ENCODE measurements around the gene MCC.
A peak's percentile ranks its signal among the peaks of the same experiment; 100 is the strongest.

MCC gene

DNA sequence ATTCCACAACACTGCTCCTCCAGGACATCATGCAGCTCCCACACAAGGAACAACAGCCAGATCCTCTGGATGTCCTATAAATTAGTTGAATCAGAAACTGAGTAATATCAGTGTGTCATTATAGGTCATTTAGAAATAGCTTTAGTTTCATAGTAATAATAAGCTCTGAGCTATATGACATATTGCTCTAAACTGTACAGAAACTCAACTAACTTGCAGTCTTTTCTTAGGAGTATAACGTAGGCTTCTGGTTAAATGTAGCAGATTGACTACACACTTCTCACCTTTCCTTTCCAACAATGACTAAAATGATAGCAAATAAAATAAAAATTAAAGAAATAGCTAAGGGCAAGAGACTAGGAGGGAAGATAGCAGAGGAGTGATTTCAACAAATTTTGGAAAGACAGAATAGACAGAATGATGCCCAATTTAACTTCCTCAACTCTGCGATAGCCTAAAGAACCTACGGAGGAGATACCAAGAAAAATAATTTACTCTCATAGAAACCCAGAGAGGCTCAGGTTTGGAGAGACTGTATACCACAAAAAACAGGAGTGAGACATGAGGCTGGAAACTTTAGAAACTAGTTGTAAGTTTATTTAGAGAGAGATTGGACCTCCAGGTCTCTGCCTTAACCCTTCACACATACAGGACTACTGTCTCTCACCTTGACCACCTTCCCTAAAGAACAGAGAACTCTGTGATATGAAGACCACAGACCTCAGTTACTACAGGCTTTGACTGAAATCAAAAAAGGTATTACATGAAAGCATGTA, 247.1 kb downstream of the MCC start:
- DNase-seq, result no peak

DNA sequence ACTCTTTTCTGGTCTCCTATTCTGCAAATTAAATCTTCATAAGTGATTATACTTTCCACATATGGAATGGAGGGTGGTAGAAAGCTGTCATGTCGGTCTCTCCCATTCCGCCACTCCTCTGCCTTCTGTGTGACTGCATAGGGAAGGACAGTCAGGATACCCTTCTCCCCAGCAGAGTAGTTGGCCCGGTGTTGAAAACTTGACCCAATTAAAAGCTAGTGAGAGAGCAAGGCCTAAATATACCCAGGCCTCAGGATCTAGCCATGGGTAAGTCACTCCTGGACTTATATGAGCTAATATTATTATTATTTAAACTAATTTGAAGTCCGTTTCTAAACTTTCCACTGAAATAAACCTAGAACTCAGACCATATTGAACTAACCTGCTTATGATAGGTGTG, 248.2 kb downstream of the MCC start:
- no peak for DNase-seq

DNA sequence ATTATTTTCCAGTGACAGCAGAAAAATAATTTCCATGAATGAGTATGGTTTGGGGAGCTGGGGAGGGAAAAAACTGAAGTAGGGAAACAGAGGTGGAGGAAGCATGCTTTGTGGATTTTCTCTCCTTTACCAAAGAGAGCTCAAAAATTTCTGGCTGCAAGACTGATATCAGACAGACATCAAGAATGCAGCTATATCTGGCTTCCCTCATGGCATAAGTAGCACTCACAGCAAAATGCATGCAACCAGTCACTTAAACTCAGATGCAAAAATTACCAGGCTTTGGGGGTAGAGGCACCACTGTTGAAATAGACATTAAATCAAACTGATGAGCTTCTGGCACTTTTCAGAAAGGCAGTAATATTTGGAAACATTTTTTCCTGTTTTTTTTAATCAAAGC, 250.4 kb downstream of the MCC start:
- DNase-seq, result no peak

DNA sequence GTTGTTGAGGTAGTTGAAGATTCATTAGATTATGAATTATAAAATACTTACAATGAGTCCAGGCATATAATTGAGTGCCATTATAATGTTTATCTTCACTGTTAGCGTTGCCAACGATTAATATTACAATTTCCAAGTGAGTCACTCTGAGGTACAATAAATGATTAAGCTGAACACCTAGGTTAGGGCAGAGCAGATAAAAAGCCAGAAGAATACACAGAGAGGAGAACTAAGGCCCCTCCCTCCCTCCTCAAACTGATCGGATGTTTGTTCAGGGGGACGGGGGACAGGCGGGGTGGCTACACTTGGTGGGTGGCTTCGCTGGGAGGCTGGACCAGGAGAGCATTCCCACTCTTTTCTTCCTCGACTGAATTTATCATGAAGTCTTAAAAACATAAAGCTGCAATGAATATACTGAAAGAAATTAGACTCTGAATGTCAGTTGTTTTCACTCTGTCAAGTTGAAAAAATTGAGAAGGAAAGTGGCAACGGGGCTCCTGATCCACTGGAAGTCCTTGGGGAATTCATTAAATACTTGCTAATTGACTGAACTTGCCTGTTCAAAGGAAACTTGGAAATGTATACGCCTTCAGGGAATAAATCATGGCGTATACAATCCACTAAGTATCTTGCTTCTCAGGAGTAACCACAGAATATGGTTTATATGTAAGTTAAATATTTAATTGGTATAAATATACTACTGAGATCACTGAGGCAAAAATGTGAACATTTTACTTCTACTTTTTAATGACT, 251.5 kb downstream of the MCC start:
- no peak for DNase-seq

DNA sequence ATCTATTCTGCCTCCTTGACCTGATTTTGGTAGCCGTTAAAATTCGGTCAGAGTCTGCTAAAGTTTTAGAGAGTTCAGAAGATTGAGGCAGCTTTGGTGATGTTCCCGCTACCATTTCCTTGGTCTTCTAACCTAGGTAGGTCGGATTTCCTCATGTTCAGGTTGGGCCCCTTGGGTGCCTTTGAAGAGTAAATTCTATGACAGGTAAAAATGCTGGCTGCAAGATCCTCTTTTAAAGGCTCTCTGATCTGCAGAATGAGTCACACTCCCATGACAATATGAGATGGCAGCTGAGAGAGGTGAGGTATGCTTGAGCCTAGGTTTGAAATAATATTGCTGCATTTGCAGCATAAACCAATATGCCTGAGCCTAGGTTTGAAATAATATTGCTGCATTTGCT, 252.4 kb downstream of the MCC start:
- DNase-seq, result no peak

DNA sequence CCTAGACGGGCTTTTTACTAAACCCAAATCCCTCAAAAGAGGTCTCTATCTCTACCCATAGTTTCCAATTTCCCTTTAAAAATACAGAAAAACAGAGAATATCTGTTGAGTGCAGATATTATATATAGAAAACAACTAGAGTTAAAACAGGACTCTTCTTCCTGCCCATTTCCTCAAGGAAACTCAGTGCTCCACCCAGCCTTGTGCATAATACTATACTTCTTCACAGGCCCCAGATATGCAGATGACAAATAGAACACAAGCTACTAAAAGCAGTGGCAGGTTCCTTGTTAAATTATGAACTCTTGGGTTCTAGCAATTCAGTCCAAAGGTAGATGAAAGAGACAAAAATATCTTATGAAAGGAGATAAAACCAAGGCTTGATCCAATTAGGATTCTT, 253.7 kb downstream of the MCC start:
- DNase-seq, result no peak

DNA sequence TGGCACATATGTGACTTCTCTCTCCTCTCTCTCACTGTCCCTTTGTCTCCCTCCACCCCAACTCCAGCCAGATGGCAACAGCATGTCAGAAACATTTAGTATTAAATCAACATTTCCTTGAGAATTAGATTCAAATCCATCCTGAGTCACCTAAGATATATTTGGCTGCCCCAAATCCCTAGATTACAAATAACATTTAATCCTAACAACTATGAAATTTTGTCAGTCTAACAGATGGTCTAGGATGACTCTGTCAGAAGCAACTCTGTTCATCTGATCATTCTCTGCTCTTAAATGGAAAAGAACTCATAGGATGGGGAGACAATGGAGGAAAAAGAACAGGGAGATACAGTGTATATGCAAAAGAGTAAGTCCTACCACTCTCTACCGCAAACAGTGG, 254.6 kb downstream of the MCC start:
- peak; percentile 10 for DNase-seq

DNA sequence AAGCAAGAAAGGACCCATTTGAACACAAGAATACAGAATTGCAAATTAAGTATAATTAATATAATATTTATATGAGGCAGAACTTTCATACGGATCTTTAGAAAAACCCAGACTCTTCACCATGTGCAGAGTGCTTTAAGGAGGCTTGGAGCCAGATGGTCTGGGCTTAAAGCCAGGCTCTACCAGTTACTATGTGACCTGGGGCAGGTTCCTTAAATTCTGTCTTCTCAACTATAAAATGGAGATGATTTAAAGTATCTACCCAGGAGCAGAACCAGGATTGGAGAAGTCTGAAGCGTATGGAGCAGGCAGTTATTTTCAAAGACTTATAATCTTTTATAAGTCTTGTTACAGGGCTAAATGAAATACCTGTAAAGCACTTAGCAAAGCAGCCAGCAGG, 255.6 kb downstream of the MCC start:
- DNase-seq, result no peak

DNA sequence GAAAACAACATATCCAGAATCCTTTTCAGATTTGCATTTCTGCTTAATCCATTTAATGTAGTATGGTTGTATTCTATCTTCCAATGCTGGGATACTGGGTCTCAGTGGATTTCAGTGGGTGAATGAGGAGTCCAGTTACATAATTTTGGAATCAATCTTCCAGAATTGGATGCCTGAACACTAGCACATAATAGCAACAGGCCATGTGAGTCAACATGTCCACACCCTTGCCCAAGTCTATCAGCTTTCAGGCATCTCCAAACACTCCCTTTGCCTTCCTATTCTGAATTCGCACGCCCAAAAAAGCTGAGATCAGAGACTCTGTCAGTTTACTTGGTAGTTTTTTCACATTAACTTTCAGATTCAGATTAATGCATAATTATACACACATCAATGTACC, 256.0 kb downstream of the MCC start:
- no peak for DNase-seq

DNA sequence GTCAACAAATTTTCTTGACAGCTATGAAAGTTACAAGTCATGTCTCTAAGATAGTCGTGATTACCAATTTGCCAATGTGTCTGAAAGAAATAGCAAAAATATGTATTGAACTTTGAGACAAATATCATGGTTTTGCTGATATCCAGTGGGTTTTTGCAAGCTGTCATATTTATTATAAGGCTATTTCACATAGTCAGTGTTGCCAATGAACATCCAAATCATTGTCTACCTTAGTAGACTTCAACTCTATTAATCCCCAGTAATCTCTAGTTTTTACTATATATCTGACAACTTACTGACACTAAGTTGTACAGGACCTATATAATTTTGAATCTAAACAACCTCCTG, 256.6 kb downstream of the MCC start:
- no peak for DNase-seq

DNA sequence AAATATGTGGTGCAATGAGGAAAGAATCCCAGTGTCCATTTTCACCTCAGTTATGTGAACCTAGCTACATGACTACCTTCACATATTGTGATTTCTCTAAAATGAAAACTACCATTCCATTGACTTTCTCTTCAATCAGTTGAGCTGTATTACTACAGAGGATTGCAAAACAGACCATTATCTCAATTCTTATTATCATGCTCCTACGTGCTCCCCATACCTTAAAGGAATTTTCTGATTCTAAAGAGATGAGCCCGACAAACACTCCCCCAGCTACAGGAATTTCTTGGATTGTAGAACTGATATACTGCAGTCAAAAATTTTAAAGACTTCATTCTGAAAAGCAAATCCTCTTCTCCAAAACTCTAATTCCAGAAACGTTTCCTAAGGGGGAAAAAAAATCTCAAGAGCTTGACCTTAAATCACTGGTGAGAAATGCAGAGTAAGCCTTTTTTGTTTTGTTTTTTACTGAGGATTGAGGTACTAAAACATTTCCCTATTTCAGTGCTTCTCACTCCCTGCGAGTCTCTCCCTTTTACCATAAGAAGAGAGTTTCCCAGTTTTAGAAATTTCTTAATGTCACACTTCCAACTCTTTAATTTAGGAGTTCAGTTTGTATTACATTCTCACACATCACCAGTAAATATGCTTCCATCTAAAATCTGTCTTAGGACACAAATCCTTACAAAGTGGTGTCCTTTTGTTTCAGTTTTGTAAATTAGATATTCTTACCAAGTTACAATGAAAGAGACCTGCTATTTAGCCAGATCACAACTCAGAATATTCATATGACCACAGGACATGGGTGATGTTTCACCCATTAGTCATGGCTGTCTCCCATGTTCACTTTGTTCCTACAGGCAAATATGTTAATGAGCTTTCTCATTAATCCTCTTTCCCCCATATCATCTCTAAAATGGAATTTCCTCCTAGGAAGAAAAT, 257.3 kb downstream of the MCC start:
- no peak for DNase-seq

DNA sequence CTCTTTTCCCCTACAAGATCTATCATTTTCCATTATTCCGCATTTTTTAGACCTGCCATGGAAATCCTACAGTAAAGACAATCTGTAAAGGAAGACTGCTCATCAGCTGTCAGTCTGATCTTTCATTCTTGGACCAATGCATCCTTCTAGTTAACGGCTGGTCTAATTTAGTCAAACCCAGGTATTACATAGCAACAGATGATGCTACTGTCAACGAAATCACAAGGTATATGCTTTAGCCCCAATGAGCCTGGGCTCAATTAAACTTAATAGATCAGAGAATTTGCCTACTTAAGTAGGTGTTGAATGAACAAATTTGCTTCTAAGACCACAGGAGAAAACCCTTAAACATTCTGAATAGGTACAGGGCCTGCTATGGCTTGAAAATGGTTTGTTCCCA, 260.5 kb downstream of the MCC start:
- no peak for DNase-seq

DNA sequence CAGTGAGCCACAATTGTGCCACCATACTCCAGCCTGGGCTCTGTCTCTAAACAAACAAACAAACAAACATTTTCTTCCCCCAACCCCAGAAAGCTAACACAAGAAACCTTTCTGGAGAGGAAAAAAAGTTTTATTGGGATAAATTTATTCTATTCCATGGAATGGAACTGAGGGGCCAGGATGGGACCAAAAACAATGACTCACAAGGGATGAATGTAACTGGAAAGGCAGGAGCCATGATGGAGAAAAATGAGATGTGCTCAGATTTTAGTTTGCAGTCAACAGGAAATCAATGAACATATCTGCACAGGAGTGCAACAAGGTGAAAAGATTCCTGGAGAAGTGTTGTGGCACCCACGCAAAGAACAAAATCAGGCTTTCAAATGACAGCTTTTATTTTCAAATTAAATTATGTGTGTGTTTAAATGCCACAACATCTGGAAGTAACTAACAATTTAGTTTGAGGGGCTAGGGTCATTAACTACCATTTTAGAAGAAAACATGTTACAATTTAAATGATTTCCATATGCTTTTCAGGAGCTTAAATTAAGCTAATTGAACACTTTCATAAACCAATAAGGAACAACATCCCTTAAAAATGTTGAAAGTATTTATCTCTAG, 262.0 kb downstream of the MCC start:
- no peak for DNase-seq

DNA sequence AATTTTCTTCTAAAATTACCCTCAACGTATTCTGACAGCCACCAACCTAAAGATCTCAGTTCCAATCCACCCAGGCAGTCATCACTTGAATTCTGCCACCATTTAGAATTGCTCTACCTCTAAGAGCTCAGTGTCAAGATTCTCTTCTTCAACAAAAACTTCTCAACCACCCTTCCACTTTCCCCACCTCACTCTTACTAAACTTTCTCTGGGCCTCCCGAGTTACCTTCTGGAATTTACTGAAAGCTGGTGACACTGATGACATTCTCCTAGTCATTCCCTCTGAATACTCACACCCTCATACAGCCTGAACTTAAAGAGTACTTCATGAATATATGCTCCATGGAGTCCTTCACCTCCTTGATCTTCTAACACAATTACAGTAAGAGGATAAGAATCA, 263.0 kb downstream of the MCC start:
- no peak for DNase-seq

DNA sequence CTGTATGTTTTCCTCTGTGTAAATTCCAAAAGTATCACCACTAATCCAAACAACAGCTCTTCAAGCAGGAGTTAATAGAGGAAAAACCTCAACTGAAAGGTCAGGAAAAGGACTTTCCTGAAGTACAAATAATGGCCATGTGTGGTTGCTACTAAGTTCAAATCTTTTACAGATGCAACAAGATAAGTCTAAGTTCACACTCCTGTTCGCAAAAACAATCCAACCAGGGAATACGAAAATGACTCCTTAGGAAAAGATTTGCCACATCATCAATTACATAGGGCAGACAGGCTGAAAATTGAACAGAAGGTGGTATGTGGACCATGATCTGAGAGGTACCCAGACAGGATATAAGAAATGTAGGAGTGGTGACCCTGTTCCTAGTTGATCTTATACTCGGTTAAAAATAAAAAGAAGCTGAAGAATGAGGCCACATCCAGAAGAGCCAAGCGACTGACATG, 263.6 kb downstream of the MCC start:
- no peak for DNase-seq

DNA sequence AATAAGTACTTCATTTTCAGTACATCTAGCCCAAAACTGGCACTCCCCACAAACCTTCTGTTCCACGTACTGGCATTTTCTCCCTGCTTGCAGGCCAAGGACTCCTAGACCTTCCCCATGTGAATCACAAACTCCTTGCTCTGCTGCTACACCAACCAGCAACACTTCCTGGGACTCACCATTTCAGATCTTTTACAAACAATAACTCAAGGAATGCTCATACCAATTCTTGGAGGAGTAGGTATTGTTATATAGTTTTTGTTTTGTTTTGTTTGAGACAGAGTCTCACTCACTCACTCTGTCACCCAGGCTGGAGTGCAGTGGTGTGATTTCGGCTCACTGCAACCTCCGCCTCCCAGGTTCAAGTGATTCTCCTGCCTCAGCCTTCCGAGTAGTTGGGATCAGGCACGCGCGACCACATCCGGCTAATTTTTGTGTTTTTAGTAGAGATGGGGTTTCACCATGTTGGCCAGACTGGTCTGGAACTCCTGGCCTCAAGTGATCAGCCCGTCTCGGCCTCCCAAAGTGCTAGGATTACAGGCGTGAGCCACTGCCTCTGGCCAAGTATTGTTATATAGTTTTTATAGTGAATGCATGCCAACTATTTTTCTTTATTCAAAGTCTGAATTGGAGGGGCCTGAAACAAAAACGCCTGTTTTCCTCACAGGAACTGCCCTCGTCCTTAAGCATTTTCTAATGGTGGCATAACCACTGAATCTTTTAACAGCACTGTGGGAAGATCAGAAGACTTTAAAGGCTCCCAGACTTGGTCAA, 264.2 kb downstream of the MCC start:
- no peak for DNase-seq

DNA sequence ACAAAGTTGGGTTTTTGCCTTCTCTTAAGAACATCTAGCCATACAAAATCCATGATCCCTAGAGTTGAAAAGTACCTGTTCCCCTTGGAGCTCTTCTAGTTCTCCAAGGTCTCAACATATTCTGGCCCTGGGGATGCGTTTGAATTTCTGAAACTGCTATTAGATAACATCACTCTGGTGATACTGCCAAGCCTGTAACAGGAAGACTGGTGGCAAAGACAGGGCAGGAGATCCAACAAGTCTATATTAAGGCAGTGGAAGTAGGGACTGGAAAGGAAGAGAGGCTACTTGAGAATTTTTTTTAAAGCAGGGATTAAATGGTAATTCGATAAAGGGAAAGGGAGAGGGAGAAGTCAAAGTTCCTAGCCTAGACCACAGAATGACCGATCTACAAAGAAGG, 264.9 kb downstream of the MCC start:
- DNase-seq, result no peak

DNA sequence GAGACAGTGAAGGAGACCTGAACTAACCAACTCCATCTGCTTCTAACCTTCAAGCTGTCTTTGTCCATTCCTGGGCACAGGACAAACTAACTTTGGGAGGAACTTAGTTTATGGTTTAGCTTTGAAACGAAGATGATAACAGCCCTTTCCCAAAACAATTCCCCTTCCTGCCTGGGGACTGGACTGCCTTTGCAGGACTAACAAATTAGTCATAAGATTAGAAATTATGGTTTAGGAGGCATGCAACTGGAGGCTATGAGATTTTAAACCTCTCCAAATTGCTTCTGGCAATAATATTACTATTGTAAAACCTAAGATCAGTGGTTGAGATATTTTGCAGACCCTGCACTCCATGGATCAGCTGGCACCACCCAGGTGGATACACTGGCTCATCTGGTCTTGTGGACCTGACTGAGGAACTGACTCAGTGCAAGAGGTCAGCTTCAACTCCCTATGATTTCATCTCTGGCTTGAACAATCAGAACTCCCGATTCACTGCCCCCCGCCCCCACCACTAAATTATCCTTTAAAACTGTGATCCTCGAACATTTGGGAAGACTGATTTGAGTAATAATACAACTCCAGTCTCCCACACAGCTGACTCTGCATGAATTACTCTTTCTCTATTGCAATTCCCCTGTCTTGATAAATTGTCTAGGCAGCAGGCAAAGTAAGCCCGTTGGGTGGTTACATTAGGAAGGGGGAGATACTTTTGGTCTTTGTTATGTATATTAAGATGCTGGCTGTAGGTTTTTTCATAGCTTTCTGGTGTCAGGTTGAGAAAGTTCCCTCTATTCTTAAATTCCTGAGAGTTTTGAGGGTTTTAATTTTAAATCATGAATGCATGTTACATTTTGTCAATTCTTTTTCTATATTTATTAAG, 266.7 kb downstream of the MCC start:
- DNase-seq, result no peak

DNA sequence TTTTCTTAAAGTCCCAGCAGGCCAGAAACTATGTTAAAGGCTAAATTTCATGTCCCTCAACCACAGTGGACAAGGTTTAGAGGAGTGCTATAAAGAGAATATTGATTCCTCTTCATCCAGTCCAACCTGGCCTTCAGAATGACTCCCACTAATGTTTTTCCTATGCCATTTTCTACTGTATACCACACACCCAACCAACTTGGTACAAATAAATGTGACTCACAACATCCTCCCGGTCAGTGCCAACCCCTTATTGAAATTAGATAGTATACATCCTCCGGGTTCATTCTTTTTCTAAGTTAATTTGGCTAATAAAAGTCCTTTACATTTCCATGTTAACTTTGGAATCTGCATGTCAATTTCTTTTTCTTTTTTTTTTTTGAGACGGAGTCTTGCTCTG, 268.6 kb downstream of the MCC start:
- no peak for DNase-seq

DNA sequence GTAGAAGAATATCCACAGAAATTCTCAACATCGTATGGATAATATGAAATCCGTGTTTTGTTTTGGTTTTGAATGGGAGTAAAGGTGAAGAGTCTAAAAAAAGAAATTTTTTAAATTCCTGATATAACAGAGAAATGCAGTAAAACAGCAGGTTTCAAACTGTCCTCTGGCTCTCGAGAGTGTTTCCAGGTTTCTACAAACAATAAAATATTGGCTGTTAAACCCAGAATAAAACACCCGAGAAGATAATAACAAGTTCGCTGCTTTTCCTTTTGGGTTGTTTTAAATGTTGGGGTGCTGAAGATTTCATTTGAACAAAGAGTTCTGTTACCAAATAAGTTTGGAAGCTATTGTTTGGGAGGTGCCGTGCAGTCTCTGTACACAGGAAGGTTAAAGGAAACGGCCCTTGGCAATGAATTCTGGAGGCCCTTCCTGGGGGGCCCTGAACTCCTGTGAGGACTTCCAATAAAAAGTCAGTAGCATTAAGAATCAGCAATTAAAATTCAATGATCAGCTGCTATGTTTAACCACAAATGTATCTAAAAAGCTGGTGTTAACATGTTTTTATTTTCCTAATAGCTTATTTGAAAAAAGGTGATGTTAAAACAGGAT, 269.2 kb downstream of the MCC start:
- DNase-seq, result no peak

DNA sequence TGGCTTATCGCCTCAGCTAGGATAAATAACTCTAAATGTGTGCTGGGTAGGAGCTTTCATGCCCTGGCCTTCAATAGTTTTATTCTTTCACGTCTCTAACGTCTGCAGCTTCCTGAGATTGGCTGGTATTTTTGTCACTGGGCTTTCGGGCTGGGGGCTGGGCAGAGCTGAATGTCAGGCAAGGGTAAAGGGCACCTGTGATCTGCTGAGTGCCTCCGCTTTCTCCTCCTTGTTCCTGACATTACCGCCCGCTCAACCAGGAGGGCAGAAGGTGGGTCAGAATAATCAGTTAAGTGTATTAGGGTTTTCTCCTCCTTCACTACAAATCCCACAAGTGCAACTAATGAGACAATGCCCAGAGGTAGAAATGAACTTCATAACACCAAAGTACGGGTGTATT, 270.1 kb downstream of the MCC start:
- DNase-seq, result no peak
